ENCODE data around the gene SPCS3. TPM values are rescaled to one million over a fixed set of nuclear protein-coding genes. Genes with fewer than 3 reads are reported as not detected.
A peak's percentile ranks its signal among the peaks of the same experiment; 100 is the strongest.
"Not testable (repeated sequence)": the region's sequence is repeated elsewhere in the genome, so short reads cannot be mapped to it uniquely, and the experiment has no call there.

The SPCS3 gene
- total RNA-seq, 1 donor = 145 TPM

GRCh38 chr4:176293660-176294059, 26.1 kb upstream of the SPCS3 start:
- H3K27me3 ChIP-seq (ENCODE audit: insufficient read depth, low read length) = no peaks in the 10 kb centered on the region
- no peak overlapping the region for H3K4me3 ChIP-seq (ENCODE audit: low read length)
- H3K4me1 ChIP-seq (ENCODE audit: insufficient read depth, low read length) = no peaks in the 10 kb centered on the region
- H3K9me3 ChIP-seq (ENCODE audit: low read depth, low read length) = no peaks in the 10 kb centered on the region

GRCh38 chr4:176295907-176296306, 23.9 kb upstream of the SPCS3 start:
- not testable (repeated sequence) for H3K4me1 ChIP-seq (ENCODE audit: insufficient read depth, low read length); H3K27me3 ChIP-seq (ENCODE audit: insufficient read depth, low read length); H3K9me3 ChIP-seq (ENCODE audit: low read depth, low read length); H3K4me3 ChIP-seq (ENCODE audit: low read length)

GRCh38 chr4:176298664-176299063, 21.1 kb upstream of the SPCS3 start:
- Histone ChIP-seq H3K4me3 (ENCODE audit: low read length) (no peak overlapping the region), H3K27me3 (ENCODE audit: insufficient read depth, low read length) (peaks cover 10% of the 10 kb centered on the region), H3K9me3 (ENCODE audit: low read depth, low read length) (no peaks in the 10 kb centered on the region), H3K4me1 (ENCODE audit: insufficient read depth, low read length) (no peaks in the 10 kb centered on the region)

DNA sequence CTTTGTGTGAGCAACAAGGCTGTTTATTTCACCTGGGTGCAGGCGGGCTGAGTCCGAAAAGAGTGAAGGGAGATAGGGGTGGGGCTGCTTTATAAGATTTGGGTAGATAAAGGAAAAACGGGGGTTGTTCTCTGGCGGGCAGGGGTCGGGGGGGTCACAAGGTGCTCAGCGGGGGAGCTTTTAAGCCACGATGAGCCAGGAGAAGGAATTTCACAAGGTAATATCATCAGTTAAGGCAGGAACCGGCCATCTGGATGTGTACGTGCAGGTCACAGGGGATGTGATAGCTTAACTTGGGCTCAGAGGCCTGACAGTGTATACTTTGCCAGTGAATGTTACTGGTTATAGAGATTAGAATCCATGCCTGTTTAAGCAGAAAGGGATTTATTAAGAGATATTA, 19.7 kb upstream of the SPCS3 start:
- Histone ChIP-seq H3K4me1 (ENCODE audit: insufficient read depth, low read length) (no peaks in the 10 kb centered on the region), H3K27me3 (ENCODE audit: insufficient read depth, low read length) (peaks cover 21% of the 10 kb centered on the region), H3K4me3 (ENCODE audit: low read length) (no peak overlapping the region), H3K9me3 (ENCODE audit: low read depth, low read length) (no peaks in the 10 kb centered on the region)

- no peaks in the 10 kb centered on the region for H3K4me1 ChIP-seq (ENCODE audit: insufficient read depth, low read length)
- peaks cover 21% of the 10 kb centered on the region for H3K27me3 ChIP-seq (ENCODE audit: insufficient read depth, low read length)
- no peak overlapping the region for H3K4me3 ChIP-seq (ENCODE audit: low read length)
- no peaks in the 10 kb centered on the region for H3K9me3 ChIP-seq (ENCODE audit: low read depth, low read length)
Observed at GRCh38 chr4:176300565-176300964, 19.2 kb upstream of the SPCS3 start.

GRCh38 chr4:176302283-176303275, 17.2 kb upstream of the SPCS3 start:
- Histone ChIP-seq H3K4me1 (ENCODE audit: insufficient read depth, low read length) (no peaks in the 10 kb centered on the region), H3K4me3 (ENCODE audit: low read length) (no peak overlapping the region), H3K9me3 (ENCODE audit: low read depth, low read length) (no peaks in the 10 kb centered on the region), H3K27me3 (ENCODE audit: insufficient read depth, low read length) (peaks cover 21% of the 10 kb centered on the region)

GRCh38 chr4:176303938-176304337, 15.8 kb upstream of the SPCS3 start:
- Histone ChIP-seq H3K4me1 (ENCODE audit: insufficient read depth, low read length) (no peaks in the 10 kb centered on the region), H3K9me3 (ENCODE audit: low read depth, low read length) (no peaks in the 10 kb centered on the region), H3K4me3 (ENCODE audit: low read length) (no peak overlapping the region), H3K27me3 (ENCODE audit: insufficient read depth, low read length) (peaks cover 21% of the 10 kb centered on the region)

GRCh38 chr4:176306837-176307665, 12.7 kb upstream of the SPCS3 start:
- H3K4me1 ChIP-seq (ENCODE audit: insufficient read depth, low read length) = no peaks in the 10 kb centered on the region
- peaks cover 21% of the 10 kb centered on the region for H3K27me3 ChIP-seq (ENCODE audit: insufficient read depth, low read length)
- H3K9me3 ChIP-seq (ENCODE audit: low read depth, low read length) = no peaks in the 10 kb centered on the region
- no peak overlapping the region for H3K4me3 ChIP-seq (ENCODE audit: low read length)

GRCh38 chr4:176307666-176307930, 12.2 kb upstream of the SPCS3 start:
- H3K4me1 ChIP-seq (ENCODE audit: insufficient read depth, low read length) = no peaks in the 10 kb centered on the region
- H3K9me3 ChIP-seq (ENCODE audit: low read depth, low read length) = no peaks in the 10 kb centered on the region
- H3K4me3 ChIP-seq (ENCODE audit: low read length) = no peak overlapping the region
- peaks cover 21% of the 10 kb centered on the region for H3K27me3 ChIP-seq (ENCODE audit: insufficient read depth, low read length)

DNA sequence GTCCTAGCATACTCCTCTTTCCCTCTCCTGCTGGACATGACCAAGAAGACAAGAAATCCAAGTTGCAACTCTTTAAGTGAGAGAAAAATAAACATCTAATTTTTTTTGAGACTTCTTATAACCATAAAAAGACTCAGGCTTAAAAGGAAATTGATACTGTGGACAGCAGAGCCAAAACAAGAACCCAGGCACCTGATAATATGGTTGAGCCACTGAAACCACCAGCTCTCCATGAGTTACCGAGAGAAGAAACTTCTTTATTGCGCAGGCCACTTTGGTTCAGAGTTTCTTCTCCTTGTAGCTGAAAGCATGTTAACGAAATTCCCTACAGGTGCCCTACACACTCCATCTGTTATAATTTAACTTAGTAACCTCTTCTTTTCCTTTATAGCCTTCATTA, 11.3 kb upstream of the SPCS3 start:
- Histone ChIP-seq H3K4me1 (ENCODE audit: insufficient read depth, low read length) (no peaks in the 10 kb centered on the region), H3K27me3 (ENCODE audit: insufficient read depth, low read length) (peaks cover 13% of the 10 kb centered on the region), H3K4me3 (ENCODE audit: low read length) (no peak overlapping the region), H3K9me3 (ENCODE audit: low read depth, low read length) (no peaks in the 10 kb centered on the region)

DNA sequence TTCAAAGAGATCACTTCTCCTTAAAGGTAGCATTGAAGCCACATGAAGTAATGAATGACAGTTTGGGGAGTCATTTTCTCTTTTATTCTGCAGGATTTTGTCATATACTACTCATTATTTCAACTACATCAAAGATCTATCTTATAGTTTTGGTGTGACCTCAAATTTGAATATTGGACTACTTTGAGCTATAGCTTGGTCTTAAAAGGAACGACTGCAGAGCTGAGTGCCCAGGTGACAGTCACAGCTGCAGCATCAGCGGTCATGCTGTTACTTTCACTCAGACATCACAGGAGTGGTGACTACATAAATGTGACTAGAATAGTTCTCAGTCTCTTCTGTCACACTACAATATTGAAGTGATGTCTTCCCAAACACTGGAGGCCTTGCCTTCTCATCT, 10.7 kb upstream of the SPCS3 start:
- H3K4me3 ChIP-seq (ENCODE audit: low read length) = no peak overlapping the region
- no peaks in the 10 kb centered on the region for H3K9me3 ChIP-seq (ENCODE audit: low read depth, low read length)
- no peaks in the 10 kb centered on the region for H3K4me1 ChIP-seq (ENCODE audit: insufficient read depth, low read length)
- H3K27me3 ChIP-seq (ENCODE audit: insufficient read depth, low read length) = peaks cover 7% of the 10 kb centered on the region

DNA sequence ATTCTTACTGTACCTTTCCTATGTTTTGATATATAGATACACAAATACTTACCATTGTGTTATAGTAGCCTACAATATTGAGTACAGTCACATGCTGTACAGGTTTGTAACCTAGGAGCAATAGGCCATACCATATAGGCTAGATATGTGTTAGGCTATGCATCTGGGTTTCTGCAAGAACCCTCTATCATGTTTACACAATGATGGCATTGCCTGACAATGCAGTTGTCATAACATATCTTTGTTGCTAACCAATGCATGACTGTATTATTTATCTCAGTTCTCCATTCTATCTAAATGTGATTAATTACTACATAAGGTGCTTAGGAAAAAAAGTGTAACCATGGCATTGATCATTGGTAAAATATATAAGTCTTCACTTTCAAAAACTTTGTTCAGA, 10.0 kb upstream of the SPCS3 start:
- Histone ChIP-seq H3K4me1 (ENCODE audit: insufficient read depth, low read length) (no peaks in the 10 kb centered on the region), H3K27me3 (ENCODE audit: insufficient read depth, low read length) (no peaks in the 10 kb centered on the region), H3K4me3 (ENCODE audit: low read length) (no peak overlapping the region), H3K9me3 (ENCODE audit: low read depth, low read length) (no peaks in the 10 kb centered on the region)

- no peak overlapping the region for H3K4me3 ChIP-seq (ENCODE audit: low read length)
- no peaks in the 10 kb centered on the region for H3K4me1 ChIP-seq (ENCODE audit: insufficient read depth, low read length)
- H3K27me3 ChIP-seq (ENCODE audit: insufficient read depth, low read length) = no peaks in the 10 kb centered on the region
- no peaks in the 10 kb centered on the region for H3K9me3 ChIP-seq (ENCODE audit: low read depth, low read length)
Observed at GRCh38 chr4:176313596-176314336, 6.0 kb upstream of the SPCS3 start.

- Histone ChIP-seq H3K27me3 (ENCODE audit: insufficient read depth, low read length) (no peaks in the 10 kb centered on the region), H3K4me1 (ENCODE audit: insufficient read depth, low read length) (peaks cover 24% of the 10 kb centered on the region), H3K4me3 (ENCODE audit: low read length) (peak overlapping the region; percentile 85), H3K9me3 (ENCODE audit: low read depth, low read length) (no peaks in the 10 kb centered on the region)
Observed at GRCh38 chr4:176319151-176319703, 539 bp upstream of the SPCS3 start.
